ENCODE data around the gene EIF1.
A peak's percentile ranks its signal among the peaks of the same experiment; 100 is the strongest.
"Not testable (repeated sequence)": the region's sequence is repeated elsewhere in the genome, so short reads cannot be mapped to it uniquely, and the experiment has no call there.

EIF1 gene

GRCh38 chr17:41678907-41679739, 9.6 kb upstream of the EIF1 start:
- no peak for TF ChIP-seq POLR2A (IDR thresholded peaks at IDR 0.05; ENCODE audit: low read depth, low read length)
- FAIRE-seq = peak; percentile 6
- DNase-seq (ENCODE audit: insufficient read length, low spot score) = no peak

- DNase-seq (ENCODE audit: insufficient read length, low spot score) (no peak), FAIRE-seq (no peak)
- no peak for TF ChIP-seq POLR2A (IDR thresholded peaks at IDR 0.05; ENCODE audit: low read depth, low read length)
Measured at GRCh38 chr17:41679740-41680425, 8.8 kb upstream of the EIF1 start.

DNA sequence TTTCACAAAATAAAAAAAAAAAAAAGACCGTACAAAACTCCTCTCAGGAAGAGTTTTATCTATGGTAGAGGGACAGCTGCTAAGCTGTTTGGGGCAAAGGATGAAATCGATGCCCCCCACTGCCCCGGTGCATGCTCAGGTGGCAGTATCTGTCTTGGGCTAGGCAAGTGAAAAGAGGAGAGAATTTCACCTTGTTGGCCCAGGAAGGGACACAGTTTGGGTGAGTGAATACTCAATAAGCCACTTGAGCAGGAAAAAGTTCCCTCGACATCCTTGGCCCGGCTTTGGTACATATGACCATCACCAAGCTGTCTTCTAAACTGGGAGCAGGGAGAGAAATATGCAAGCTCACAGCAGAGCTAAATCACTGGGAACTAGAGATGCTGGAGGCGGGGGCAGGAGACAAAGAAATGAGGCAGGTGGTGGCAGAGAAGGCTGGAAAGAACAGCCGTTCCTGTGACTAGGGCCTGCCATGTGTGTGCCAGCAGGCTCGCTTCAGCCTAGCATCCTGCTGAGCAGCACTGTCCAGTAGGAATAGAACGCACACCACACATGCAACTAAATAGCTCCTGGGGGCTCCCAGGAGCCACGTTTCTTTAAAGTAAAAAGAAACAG, 8.2 kb upstream of the EIF1 start:
- DNase-seq (ENCODE audit: insufficient read length, low spot score) (no peak), FAIRE-seq (no peak)
- TF ChIP-seq POLR2A (IDR thresholded peaks at IDR 0.05; ENCODE audit: low read depth, low read length) = no peak

GRCh38 chr17:41681776-41682175, 6.9 kb upstream of the EIF1 start:
- TF ChIP-seq POLR2A (IDR thresholded peaks at IDR 0.05; ENCODE audit: low read depth, low read length) = no peak
- DNase-seq (ENCODE audit: insufficient read length, low spot score) (no peak), FAIRE-seq (no peak)

GRCh38 chr17:41682631-41683030, 6.1 kb upstream of the EIF1 start:
- no peak for FAIRE-seq

GRCh38 chr17:41683441-41684007, 5.2 kb upstream of the EIF1 start:
- FAIRE-seq (no peak), DNase-seq (ENCODE audit: insufficient read length, low spot score) (no peak)
- TF ChIP-seq POLR2A (IDR thresholded peaks at IDR 0.05; ENCODE audit: low read depth, low read length) = no peak

More at GRCh38 chr17:41682631-41683030, 6.1 kb upstream of the EIF1 start:
- DNase-seq (ENCODE audit: insufficient read length, low spot score) = no peak
- TF ChIP-seq POLR2A (IDR thresholded peaks at IDR 0.05; ENCODE audit: low read depth, low read length) = no peak

- no peak for TF ChIP-seq POLR2A (IDR thresholded peaks at IDR 0.05; ENCODE audit: low read depth, low read length)
- no peak for FAIRE-seq
Measured at GRCh38 chr17:41684035-41684434, 4.7 kb upstream of the EIF1 start.

GRCh38 chr17:41685753-41686152, 2.9 kb upstream of the EIF1 start:
- not testable (repeated sequence) for FAIRE-seq; DNase-seq (ENCODE audit: insufficient read length, low spot score)

More at GRCh38 chr17:41684035-41684434, 4.7 kb upstream of the EIF1 start:
- no peak for DNase-seq (ENCODE audit: insufficient read length, low spot score)

DNA sequence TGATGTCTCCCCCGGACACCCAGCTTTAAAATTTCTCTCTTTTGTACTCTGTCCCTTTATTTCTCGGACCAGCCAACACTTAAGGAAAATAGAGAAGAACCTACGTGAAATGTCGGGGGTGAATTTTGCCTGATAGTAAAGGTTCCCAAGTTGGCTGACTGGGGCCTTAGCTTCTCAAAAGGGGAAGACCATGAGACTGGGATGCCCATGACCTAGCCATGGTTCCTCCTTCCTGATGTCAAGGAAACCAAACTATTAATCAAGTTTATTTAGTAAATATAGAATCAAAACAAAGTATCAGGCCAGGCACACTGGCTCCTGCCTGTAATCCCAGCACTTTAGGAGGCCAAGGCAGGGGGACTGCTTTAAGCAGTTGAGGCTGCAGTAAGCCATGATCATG, 2.4 kb upstream of the EIF1 start:
- FAIRE-seq (no peak), DNase-seq (ENCODE audit: insufficient read length, low spot score) (no peak)
- no peak for TF ChIP-seq POLR2A (IDR thresholded peaks at IDR 0.05; ENCODE audit: low read depth, low read length)

- DNase-seq (ENCODE audit: insufficient read length, low spot score) = no peak
- TF ChIP-seq POLR2A (IDR thresholded peaks at IDR 0.05; ENCODE audit: low read depth, low read length) = no peak
- FAIRE-seq = no peak
Measured at GRCh38 chr17:41687828-41688640, 651 bp upstream of the EIF1 start.

GRCh38 chr17:41689497-41690299, 1.0 kb downstream of the EIF1 start:
- TF ChIP-seq POLR2A (IDR thresholded peaks at IDR 0.05; ENCODE audit: low read depth, low read length) = no peak
- no peak for DNase-seq (ENCODE audit: insufficient read length, low spot score)
- FAIRE-seq = no peak

DNA sequence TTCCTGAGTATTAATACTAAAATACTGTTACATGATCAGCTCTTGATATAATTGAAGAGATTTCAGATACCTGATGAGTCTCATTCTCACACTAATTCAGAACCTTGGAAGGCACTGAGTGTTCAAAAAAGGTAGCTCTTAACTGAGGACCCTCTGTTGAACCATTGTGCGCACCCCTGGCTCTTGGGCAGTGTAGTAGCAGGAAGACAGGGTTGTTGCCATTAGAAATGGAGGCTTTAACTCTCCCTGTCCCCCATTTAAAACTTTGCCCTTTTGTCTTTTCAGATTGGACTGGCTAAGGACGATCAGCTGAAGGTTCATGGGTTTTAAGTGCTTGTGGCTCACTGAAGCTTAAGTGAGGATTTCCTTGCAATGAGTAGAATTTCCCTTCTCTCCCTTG, 1.8 kb downstream of the EIF1 start:
- DNase-seq (ENCODE audit: insufficient read length, low spot score) (no peak), FAIRE-seq (no peak)
- no peak for TF ChIP-seq POLR2A (IDR thresholded peaks at IDR 0.05; ENCODE audit: low read depth, low read length)

Measured in H54 (cell line).